ENCODE data around the gene RUBCN. TPM values are rescaled to one million over a fixed set of nuclear protein-coding genes. Genes with fewer than 3 reads are reported as not detected.
"Not testable (repeated sequence)": the region's sequence is repeated elsewhere in the genome, so short reads cannot be mapped to it uniquely, and the experiment has no call there.

The RUBCN gene
- polyA plus RNA-seq, 1 of the 3 experiments (the other 2 are of a cell fraction), result 14.9 TPM

GRCh38 chr3:197627772-197628523 lies 108.8 kb downstream of the RUBCN start:
- CTCF ChIA-PET, result not testable (repeated sequence)

GRCh38 chr3:197627158-197627771 lies 109.4 kb downstream of the RUBCN start:
- H3K4me1 ChIP-seq (ENCODE audit: control insufficient read depth in 1 of 2, insufficient read depth in 2 of 2, low read depth in 1 of 2, low read length in 1 of 2); H4K20me1 ChIP-seq (ENCODE audit: insufficient read depth); H3K36me3 ChIP-seq (replicated peaks in 1 of 2; ENCODE audit: control insufficient read depth in 1 of 2, insufficient read depth in 2 of 2, low read length in 1 of 2); POLR2A ChIA-PET; H3K27me3 ChIP-seq (ENCODE audit: insufficient read depth); H3K9me3 ChIP-seq; H3K9me2 ChIP-seq; DNase-seq; H3F3A ChIP-seq (replicated peaks; ENCODE audit: insufficient read depth); H2AFZ ChIP-seq (ENCODE audit: low read depth); CTCF ChIA-PET: not testable (repeated sequence)
- peaks cover 25% of the 10 kb centered on the region for H3K79me2 ChIP-seq (ENCODE audit: insufficient read depth)
- peak overlapping the region; percentile 64 to 74 for H3K4me3 ChIP-seq (ENCODE audit: low read depth in 2 of 2, low read length in 1 of 2)
- peak overlapping the region; percentile 82 for H3K9ac ChIP-seq
- WGBS (ENCODE audit: low lambda C conversion rate), result no CpG with 5 or more reads among the region's 67 CpGs
- H3K27ac ChIP-seq (ENCODE audit: low read depth in 2 of 2, low read length in 1 of 2), result peak overlapping the region in 1 of 2 experiments; percentile 43; a peak in 1 of 4 replicates
- H3K4me2 ChIP-seq, result peak overlapping the region; percentile 74; the same call in 1 of the 2 replicates

More at GRCh38 chr3:197627772-197628523, 108.8 kb downstream of the RUBCN start:
- peak; percentile 84 for DNase-seq
- Histone ChIP-seq H3K79me2 (ENCODE audit: insufficient read depth) (peaks cover 25% of the 10 kb centered on the region), H3K9ac (peak overlapping the region; percentile 82), H3K27ac (ENCODE audit: low read depth in 2 of 2, low read length in 1 of 2) (peak overlapping the region; percentile 30 to 43; a peak in 1 of 4 replicates), H3K4me2 (peak overlapping the region; percentile 74), H2AFZ (ENCODE audit: low read depth) (peak overlapping the region; percentile 93), H3K4me3 (ENCODE audit: low read depth in 2 of 2, low read length in 1 of 2) (peak overlapping the region; percentile 64 to 74)
- H3K27me3 ChIP-seq (ENCODE audit: insufficient read depth); H3K36me3 ChIP-seq (replicated peaks in 1 of 2; ENCODE audit: control insufficient read depth in 1 of 2, insufficient read depth in 2 of 2, low read length in 1 of 2); H4K20me1 ChIP-seq (ENCODE audit: insufficient read depth); H3F3A ChIP-seq (replicated peaks; ENCODE audit: insufficient read depth); H3K9me3 ChIP-seq; POLR2A ChIA-PET; H3K9me2 ChIP-seq; H3K4me1 ChIP-seq (ENCODE audit: control insufficient read depth in 1 of 2, insufficient read depth in 2 of 2, low read depth in 1 of 2, low read length in 1 of 2): not testable (repeated sequence)
- TF ChIP-seq TAF1 (IDR thresholded peaks at IDR 0.05; ENCODE audit: borderline replicate concordance, low read depth, low read length) (0 out of 2 replicates have a peak, but pooled peaks have one; percentile 27), POLR2AphosphoS5 (IDR thresholded peaks at IDR 0.05; ENCODE audit: low read depth, low read length) (peak; percentile 72), NRF1 (IDR thresholded peaks at IDR 0.05; ENCODE audit: low read depth, low read length) (peak; percentile 85)
- WGBS (ENCODE audit: low lambda C conversion rate), result 0% methylated on average over 10 of the region's 73 CpGs

- H4K20me1 ChIP-seq (ENCODE audit: insufficient read depth); H2AFZ ChIP-seq (ENCODE audit: low read depth); H3F3A ChIP-seq (replicated peaks; ENCODE audit: insufficient read depth); DNase-seq; H3K27ac ChIP-seq (ENCODE audit: low read depth in 2 of 2, low read length in 1 of 2); POLR2A ChIA-PET; CTCF ChIA-PET; H3K9me2 ChIP-seq; H3K27me3 ChIP-seq (ENCODE audit: insufficient read depth); H3K36me3 ChIP-seq (replicated peaks in 1 of 2; ENCODE audit: control insufficient read depth in 1 of 2, insufficient read depth in 2 of 2, low read length in 1 of 2); H3K4me1 ChIP-seq (ENCODE audit: control insufficient read depth in 1 of 2, insufficient read depth in 2 of 2, low read depth in 1 of 2, low read length in 1 of 2); H3K9me3 ChIP-seq: not testable (repeated sequence)
- WGBS (ENCODE audit: low lambda C conversion rate), result 10% methylated on average over 6 of the region's 18 CpGs
- Histone ChIP-seq H3K9ac (peak overlapping the region; percentile 41; the same call in 1 of the 2 replicates), H3K79me2 (ENCODE audit: insufficient read depth) (peaks cover 28% of the 10 kb centered on the region), H3K4me3 (ENCODE audit: low read depth in 2 of 2, low read length in 1 of 2) (peak overlapping the region; percentile 47 to 49), H3K4me2 (peak overlapping the region; percentile 74)
Observed at GRCh38 chr3:197626404-197627157, 110.1 kb downstream of the RUBCN start.

- H3K27ac ChIP-seq (ENCODE audit: low read depth in 2 of 2, low read length in 1 of 2); H3K4me2 ChIP-seq; H4K20me1 ChIP-seq (ENCODE audit: insufficient read depth); H3F3A ChIP-seq (replicated peaks; ENCODE audit: insufficient read depth); POLR2A ChIA-PET; H3K9me2 ChIP-seq; H3K4me3 ChIP-seq (ENCODE audit: low read depth in 2 of 2, low read length in 1 of 2); H3K9me3 ChIP-seq; H3K4me1 ChIP-seq (ENCODE audit: control insufficient read depth in 1 of 2, insufficient read depth in 2 of 2, low read depth in 1 of 2, low read length in 1 of 2); DNase-seq; H3K9ac ChIP-seq; H2AFZ ChIP-seq (ENCODE audit: low read depth); H3K27me3 ChIP-seq (ENCODE audit: insufficient read depth); CTCF ChIA-PET: not testable (repeated sequence)
- peaks cover 27% of the 10 kb centered on the region for H3K79me2 ChIP-seq (ENCODE audit: insufficient read depth)
- WGBS (ENCODE audit: low lambda C conversion rate), result 95% methylated on average over 13 of the region's 13 CpGs
- peaks cover 26% of the 10 kb centered on the region in 2 experiments for H3K36me3 ChIP-seq (replicated peaks in 1 of 2; ENCODE audit: control insufficient read depth in 1 of 2, insufficient read depth in 2 of 2, low read length in 1 of 2)
Observed at GRCh38 chr3:197621478-197621877, 115.2 kb downstream of the RUBCN start.

Measured in SK-N-SH (cell line).